ENCODE results near the gene MORN4. TPM values are rescaled to one million over a fixed set of nuclear protein-coding genes. Genes with fewer than 3 reads are reported as not detected.

Gene MORN4
- total RNA-seq, 4 donors from 2014 or later, result 0.35 to 1.4 (median 0.54) TPM; not detected in 1

DNA sequence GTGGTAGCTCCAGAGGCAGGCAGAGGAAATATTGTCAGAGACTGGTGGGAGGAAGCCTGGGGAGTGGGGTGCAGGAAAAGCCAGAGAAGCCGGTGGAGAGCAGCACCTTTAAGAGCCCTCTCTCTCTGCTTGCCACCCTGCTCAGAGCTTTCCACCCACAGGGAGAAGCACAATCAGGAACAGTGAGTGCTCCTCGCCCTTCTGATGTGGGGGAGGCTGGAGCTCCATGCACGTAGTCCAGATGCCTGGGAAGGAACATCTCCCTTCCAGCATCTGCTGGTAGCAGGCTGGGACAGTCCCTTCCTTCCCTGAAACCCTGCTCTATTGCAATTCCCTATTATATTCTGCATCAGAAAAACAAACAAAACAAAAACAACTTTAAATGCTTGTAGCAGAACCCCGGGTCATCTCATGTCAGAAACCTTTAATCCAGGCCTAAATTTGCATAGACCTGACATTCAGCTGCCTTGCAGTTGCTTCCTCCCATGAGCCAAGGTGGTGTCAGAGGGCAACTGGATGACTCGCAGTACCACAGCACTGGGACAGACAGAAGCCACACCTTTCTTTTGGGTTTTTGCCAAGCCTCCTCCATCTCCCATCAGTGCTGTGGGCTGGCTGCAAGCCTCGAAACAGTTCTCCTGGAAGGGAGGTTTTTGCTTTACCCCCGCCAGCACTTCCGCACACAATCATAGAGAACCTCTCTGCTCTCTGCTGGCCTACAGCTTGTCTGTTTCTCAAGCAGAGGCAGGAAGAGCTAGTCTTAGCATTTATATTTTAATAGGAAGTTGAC is 40.6 kb upstream of the MORN4 start:
- H3K27ac ChIP-seq, result no peak overlapping the region
- H3K4me1 ChIP-seq, result no peaks in the 10 kb centered on the region
- TF ChIP-seq, protein P1, sequence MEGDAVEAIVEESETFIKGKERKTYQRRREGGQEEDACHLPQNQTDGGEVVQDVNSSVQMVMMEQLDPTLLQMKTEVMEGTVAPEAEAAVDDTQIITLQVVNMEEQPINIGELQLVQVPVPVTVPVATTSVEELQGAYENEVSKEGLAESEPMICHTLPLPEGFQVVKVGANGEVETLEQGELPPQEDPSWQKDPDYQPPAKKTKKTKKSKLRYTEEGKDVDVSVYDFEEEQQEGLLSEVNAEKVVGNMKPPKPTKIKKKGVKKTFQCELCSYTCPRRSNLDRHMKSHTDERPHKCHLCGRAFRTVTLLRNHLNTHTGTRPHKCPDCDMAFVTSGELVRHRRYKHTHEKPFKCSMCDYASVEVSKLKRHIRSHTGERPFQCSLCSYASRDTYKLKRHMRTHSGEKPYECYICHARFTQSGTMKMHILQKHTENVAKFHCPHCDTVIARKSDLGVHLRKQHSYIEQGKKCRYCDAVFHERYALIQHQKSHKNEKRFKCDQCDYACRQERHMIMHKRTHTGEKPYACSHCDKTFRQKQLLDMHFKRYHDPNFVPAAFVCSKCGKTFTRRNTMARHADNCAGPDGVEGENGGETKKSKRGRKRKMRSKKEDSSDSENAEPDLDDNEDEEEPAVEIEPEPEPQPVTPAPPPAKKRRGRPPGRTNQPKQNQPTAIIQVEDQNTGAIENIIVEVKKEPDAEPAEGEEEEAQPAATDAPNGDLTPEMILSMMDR (IDR thresholded peaks at IDR 0.05), result no peak
- TF ChIP-seq POLR2A (IDR thresholded peaks at IDR 0.05), result no peak
- no peak for DNase-seq
- no peaks in the 10 kb centered on the region for H3K27me3 ChIP-seq
- no peak overlapping the region for H3K4me3 ChIP-seq
- no peaks in the 10 kb centered on the region for H3K9me3 ChIP-seq
- H3K36me3 ChIP-seq, result peaks cover 0 to 79% (median 0%) of the 10 kb centered on the region in 3 donors

DNA sequence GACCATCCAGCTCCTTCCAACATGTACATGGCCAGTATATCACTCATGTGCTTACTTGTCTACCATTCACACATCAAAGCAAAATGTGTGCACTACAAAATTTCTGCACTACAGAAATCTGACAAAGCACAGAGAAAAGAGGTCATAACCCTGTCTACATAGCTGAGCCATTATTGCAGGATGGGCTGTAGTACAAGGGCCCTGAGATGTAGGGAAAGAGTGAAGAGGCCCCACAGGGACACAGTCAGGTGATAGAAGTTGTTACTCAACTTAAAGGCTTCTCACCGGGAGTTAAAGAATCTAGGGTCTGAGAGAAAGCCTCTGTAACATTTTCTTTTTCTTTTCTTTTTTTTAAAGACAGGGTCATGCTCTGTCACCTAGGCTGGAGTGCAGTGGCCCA is 36.3 kb upstream of the MORN4 start:
- no peak for TF ChIP-seq POLR2A (IDR thresholded peaks at IDR 0.05)
- TF ChIP-seq, protein P1 (IDR thresholded peaks at IDR 0.05), result no peak
- H3K27me3 ChIP-seq, result no peaks in the 10 kb centered on the region
- H3K4me3 ChIP-seq, result no peak overlapping the region
- peaks cover 0 to 72% (median 0%) of the 10 kb centered on the region in 3 donors for H3K36me3 ChIP-seq
- DNase-seq, result no peak
- peaks cover 0 to 10% (median 0%) of the 10 kb centered on the region in 4 donors for H3K4me1 ChIP-seq
- no peaks in the 10 kb centered on the region for H3K9me3 ChIP-seq
- H3K27ac ChIP-seq, result no peak overlapping the region

DNA sequence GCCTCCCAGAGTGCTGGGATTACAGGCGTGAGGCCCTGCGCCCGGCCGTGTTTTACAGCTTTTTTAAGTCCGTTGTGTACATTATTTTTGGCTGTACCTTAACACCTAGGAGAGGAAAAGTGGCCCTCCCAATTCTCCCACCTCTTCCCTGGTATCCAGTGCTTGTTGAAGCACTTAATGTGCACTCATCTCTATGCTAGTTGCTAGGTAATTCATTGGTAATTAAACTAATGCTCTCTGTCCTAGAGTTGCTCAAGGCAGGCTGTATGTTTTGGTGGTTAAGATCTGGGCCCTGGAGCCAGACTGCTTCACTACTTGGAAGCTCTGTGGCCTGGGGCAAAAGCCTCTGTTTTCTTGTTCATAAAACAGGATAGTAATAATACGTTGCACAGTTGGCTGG is 34.2 kb upstream of the MORN4 start:
- no peaks in the 10 kb centered on the region for H3K27me3 ChIP-seq
- TF ChIP-seq POLR2A (IDR thresholded peaks at IDR 0.05), result no peak
- TF ChIP-seq, protein P1 (IDR thresholded peaks at IDR 0.05), result no peak
- no peak for DNase-seq
- peaks cover 0 to 71% (median 0%) of the 10 kb centered on the region in 3 donors for H3K36me3 ChIP-seq
- H3K4me3 ChIP-seq, result no peak overlapping the region
- H3K4me1 ChIP-seq, result peaks cover 0 to 11% (median 0%) of the 10 kb centered on the region in 4 donors
- no peak overlapping the region for H3K27ac ChIP-seq
- no peaks in the 10 kb centered on the region for H3K9me3 ChIP-seq

DNA sequence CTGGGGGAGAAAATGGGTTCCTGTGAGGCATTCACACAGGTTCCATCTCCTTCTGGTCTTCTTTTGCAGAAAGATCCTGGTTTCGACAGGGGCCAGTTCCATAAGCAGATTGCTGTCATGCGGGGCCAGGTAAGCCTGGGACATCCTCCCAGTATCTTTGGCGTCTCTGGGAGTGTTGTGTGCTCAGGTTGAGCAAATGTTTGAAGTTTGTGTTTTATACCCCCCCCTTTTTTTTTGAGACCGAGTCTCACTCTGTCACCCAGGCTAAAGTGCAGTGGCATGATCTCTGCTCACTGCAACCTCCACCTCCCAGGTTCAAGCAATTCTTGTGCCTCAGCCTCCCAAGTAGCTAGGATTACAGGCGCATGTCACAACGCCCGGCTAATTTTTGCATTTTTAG is 33.7 kb upstream of the MORN4 start:
- TF ChIP-seq, protein P1 (IDR thresholded peaks at IDR 0.05), result no peak
- no peak for TF ChIP-seq POLR2A (IDR thresholded peaks at IDR 0.05)
- Histone ChIP-seq H3K9me3 (no peaks in the 10 kb centered on the region), H3K4me1 (peaks cover 0 to 11% (median 0%) of the 10 kb centered on the region in 4 donors), H3K27me3 (no peaks in the 10 kb centered on the region), H3K27ac (no peak overlapping the region), H3K36me3 (peaks cover 0 to 76% (median 0%) of the 10 kb centered on the region in 3 donors), H3K4me3 (no peak overlapping the region)
- DNase-seq, result no peak

DNA sequence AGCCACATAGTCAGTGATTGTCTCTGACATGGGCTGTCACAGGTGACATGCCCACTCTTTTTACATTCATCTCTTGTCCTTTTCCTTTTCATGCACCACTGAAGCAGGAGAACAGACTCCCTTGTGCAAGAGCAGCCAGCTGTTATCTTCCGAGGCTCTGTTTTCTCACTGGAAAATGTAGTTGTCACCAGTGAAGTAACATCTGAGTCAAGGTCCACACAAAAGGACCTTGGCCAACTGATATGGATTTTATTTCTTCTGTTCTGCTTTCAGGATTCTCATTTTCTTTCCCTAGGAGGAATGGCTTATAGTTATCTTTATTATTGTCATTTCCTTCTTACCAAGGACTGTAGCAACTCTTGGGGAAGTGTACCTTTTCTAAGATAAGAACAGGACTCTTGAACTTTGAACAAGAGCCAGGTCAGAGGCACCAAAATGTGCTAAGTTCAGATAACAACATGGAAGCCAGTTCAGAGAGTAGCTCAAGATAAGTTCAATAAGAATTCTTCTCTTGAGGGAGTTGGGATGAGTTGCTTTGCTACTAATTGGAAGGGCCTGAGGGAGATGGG is 31.1 kb upstream of the MORN4 start:
- peaks cover 0 to 58% (median 0%) of the 10 kb centered on the region in 3 donors for H3K36me3 ChIP-seq
- TF ChIP-seq POLR2A (IDR thresholded peaks at IDR 0.05), result peak in 1 of 2 donors; percentile 26
- TF ChIP-seq, protein P1 (IDR thresholded peaks at IDR 0.05), result no peak
- no peak for DNase-seq
- no peak overlapping the region for H3K4me3 ChIP-seq
- peaks cover 0 to 11% (median 0%) of the 10 kb centered on the region in 4 donors for H3K4me1 ChIP-seq
- H3K9me3 ChIP-seq, result no peaks in the 10 kb centered on the region
- peak overlapping the region in 3 of 4 donors; percentile 14 to 84 (median 53) for H3K27ac ChIP-seq
- H3K27me3 ChIP-seq, result no peaks in the 10 kb centered on the region

All from Peyer's patch (tissue), 4 donors.